Kidney (tissue), 22 donors: ENCODE measurements around the gene REG1A. TPM values are rescaled to one million over a fixed set of nuclear protein-coding genes. Genes with fewer than 3 reads are reported as not detected.

ENCODE experiments used
- DNase-seq, 5 donors: peaks; one replicate each; pipeline ENCODE4 v3.0.0-alpha.2; 2013 to 2020
- FAIRE-seq: peaks from 2 replicates; lab custom pipeline; 2012; peaks lifted over from hg19 to GRCh38; lab: Jason Lieb, UNC
- H3K27ac ChIP-seq, 2 donors: one replicate each; pipeline ENCODE4 v1.7.0; 2013; ENCODE audit warnings: low read depth in 2 of 2, low read length in 2 of 2, inconsistent platforms in 1 of 2
- H3K27me3 ChIP-seq: one replicate; pipeline ENCODE4 v1.7.1; 2013; ENCODE audit warnings: low read length, inconsistent platforms; ENCODE audit not compliant: control insufficient read depth, insufficient read depth
- H3K36me3 ChIP-seq, 3 donors: one replicate each; pipeline versions ENCODE4 v1.7.0 to v1.7.1; 2013; ENCODE audit warnings: low read length in 3 of 3, control low read depth in 1 of 3, inconsistent platforms in 1 of 3; ENCODE audit not compliant: insufficient read depth in 3 of 3, control insufficient read depth in 2 of 3
- H3K4me1 ChIP-seq, 3 donors: one replicate each; pipeline versions ENCODE4 v1.7.0 to v1.7.1; 2013; ENCODE audit warnings: low read length in 3 of 3, inconsistent platforms in 1 of 3, low read depth in 1 of 3; ENCODE audit not compliant: control insufficient read depth in 2 of 3, insufficient read depth in 2 of 3
- H3K4me3 ChIP-seq, 3 donors: one replicate each; pipeline versions ENCODE4 v1.7.0 to v1.8.1; 2013; ENCODE audit warnings: low read length in 3 of 3, control low read depth in 1 of 3, inconsistent platforms in 1 of 3
- H3K9ac ChIP-seq, 3 donors: one replicate each; pipeline versions ENCODE4 v1.7.0 to v1.7.1; 2013; ENCODE audit warnings: low read length in 3 of 3, control low read depth in 1 of 3, inconsistent platforms in 1 of 3
- H3K9me3 ChIP-seq, 3 donors: one replicate each; pipeline versions ENCODE4 v1.7.0 to v1.7.1; 2013; ENCODE audit warnings: low read length in 3 of 3, control low read depth in 1 of 3, inconsistent platforms in 1 of 3; ENCODE audit not compliant: control insufficient read depth in 2 of 3, insufficient read depth in 1 of 3
- CTCF ChIP-seq: IDR thresholded peaks from 3 replicates; pipeline ENCODE4 v1.5.1; 2012; ENCODE audit warnings: mild to moderate bottlenecking, moderate library complexity, borderline replicate concordance; ENCODE audit not compliant: insufficient read depth; ENCODE audit errors: extremely low read depth
- intact Hi-C: fragments of 100-400 bp; cut with DNase I; formaldehyde crosslinking; loops from one replicate; pipeline ENCODE4 v1.11.1; 2022
- long read RNA-seq, 10 donors: library from polyadenylated mRNA in 1 of 10; unstranded in 1 of 10; transcript quantifications; one replicate each; pipeline ENCODE4 v2.0.0 and lab custom pipeline, GENCODE V29; 2021 to 2026
- polyA plus RNA-seq: library from polyadenylated mRNA; stranded (reverse); fragments of 350-450 nt; fragmentation: Illumina TruSeq; extraction: RNeasy Lipid Tissue Mini Kit (QIAGEN cat#74804); gene quantifications from one replicate; pipeline ENCODE4 v1.2.3, GENCODE V29; 2014; ENCODE audit warnings: low read depth, low replicate concordance; ENCODE audit not compliant: insufficient read depth
- total RNA-seq: library from RNA; stranded (reverse); fragmentation: NEBNext Ultra II Directional; extraction: Animal tissue kit (Norgen Biotek cat#: 25700); gene quantifications from one replicate; pipeline ENCODE4 v1.2.1, GENCODE V29; 2021
- donor health status: control.
- donor health status: control.
- donor health status: control.
- donor health status: control.
- donor health status: control.
- donor health status: DM: yes; HTN: yes; CAD: no.
- donor health status: Normal renal cell carcinoma (clear cell type).

REG1A gene
- total RNA-seq: 215 TPM
- 430 TPM for polyA plus RNA-seq
- long read RNA-seq, donor 1: 0 reads
- long read RNA-seq, donor 2: 0 reads
- long read RNA-seq, donor 3: 0 reads
- long read RNA-seq, donor 4: 0 reads
- long read RNA-seq, donor 5: 0 reads
- long read RNA-seq, donor 6: 0 reads
- long read RNA-seq, donor 7, transcript REG1A-201 (6 exons, 808 nt): major isoform, 82 of 95 reads
- long read RNA-seq, donor 7, partial matches to known transcripts: 12 of 95 reads
- long read RNA-seq, donor 7, other reads (novel, unspliced or antisense): 1 of 95 reads
- long read RNA-seq, donor 8: 0 reads
- long read RNA-seq, donor 9: 0 reads
- long read RNA-seq, donor 10: 0 reads

GRCh38 chr2:79120194-79120713 is at the start of gene REG1A:
REG1A (plus strand) TSS chr2:79120488; CDS start chr2:79120862, 374 bp downstream.
- no peak within 1 kb of the TSS for H3K27ac ChIP-seq
- H3K36me3 ChIP-seq: no peaks in the 10 kb centered on the region
- DNase-seq (no peak), FAIRE-seq (no peak)
- no peaks in the 10 kb centered on the region for H3K27me3 ChIP-seq
- no peak for TF ChIP-seq CTCF
- no peaks in the 10 kb centered on the region for H3K9me3 ChIP-seq
- no peak within 1 kb of the TSS for H3K4me3 ChIP-seq
- H3K9ac ChIP-seq: no peak within 1 kb of the TSS
- intact Hi-C loops: no loop called here
- no peaks in the 10 kb centered on the region for H3K4me1 ChIP-seq

GRCh38 chr2:79071078-79071477 is 49.2 kb upstream of the REG1A start:
- H3K9me3 ChIP-seq: no peaks in the 10 kb centered on the region
- no peak for TF ChIP-seq CTCF
- H3K27ac ChIP-seq: no peak overlapping the region
- H3K4me3 ChIP-seq: no peak overlapping the region
- H3K36me3 ChIP-seq: no peaks in the 10 kb centered on the region
- H3K4me1 ChIP-seq: no peaks in the 10 kb centered on the region
- no peaks in the 10 kb centered on the region for H3K27me3 ChIP-seq
- no peak for FAIRE-seq
- intact Hi-C loops: no loop called here
- DNase-seq: no peak
- H3K9ac ChIP-seq: no peak overlapping the region

- no peak for TF ChIP-seq CTCF
- Histone ChIP-seq H3K9ac (no peak overlapping the region), H3K27me3 (no peaks in the 10 kb centered on the region), H3K36me3 (no peaks in the 10 kb centered on the region), H3K4me1 (no peaks in the 10 kb centered on the region), H3K9me3 (no peaks in the 10 kb centered on the region), H3K27ac (no peak overlapping the region), H3K4me3 (no peak overlapping the region)
- FAIRE-seq (no peak), DNase-seq (no peak)
- intact Hi-C loops: no loop called here
These were observed 37.3 kb upstream of the REG1A start for GRCh38 chr2:79082987-79083386.
